GM23338 (cell line): Measurements from ENCODE around the gene RNF4. TPM values are rescaled to one million over a fixed set of nuclear protein-coding genes. Genes with fewer than 3 reads are reported as not detected.
"Not testable (repeated sequence)": the region's sequence is repeated elsewhere in the genome, so short reads cannot be mapped to it uniquely, and the experiment has no call there.

Experiments
- ATAC-seq: fragments of 200-7000 bp; cut with Tn5 transposase; 3 replicates; pipeline ENCODE4 v1.9.1; 2020
- DNase-seq: peaks from one replicate; pipeline ENCODE4 v3.0.0-alpha.2; 2015; ENCODE audit warnings: low spot score
- H2AFZ ChIP-seq: fragments of 200-600 bp; sonication (generic); 2 replicates; pipeline ENCODE4 v1.8.0; 2016; ENCODE audit warnings: antibody characterized with exemption, mild to moderate bottlenecking, moderate library complexity
- H3F3A ChIP-seq: fragments of 200-600 bp; sonication (generic); replicated peaks from 2 replicates; pipeline ENCODE4 v1.8.0; 2017; ENCODE audit warnings: antibody characterized with exemption, mixed run types, low read depth
- H3K27ac ChIP-seq: fragments of 200-600 bp; sonication (generic); 2 replicates; pipeline ENCODE4 v1.6.1; 2016; ENCODE audit warnings: low read depth
- H3K27me3 ChIP-seq: fragments of 200-600 bp; sonication (generic); 2 replicates; pipeline ENCODE4 v1.8.0; 2016; ENCODE audit warnings: mild to moderate bottlenecking, mixed run types, moderate library complexity; ENCODE audit not compliant: insufficient read depth
- H3K36me3 ChIP-seq: fragments of 200-600 bp; sonication (generic); 2 replicates; pipeline ENCODE4 v1.8.0; 2016; ENCODE audit warnings: mild to moderate bottlenecking; ENCODE audit not compliant: insufficient read depth
- H3K4me1 ChIP-seq: fragments of 200-600 bp; sonication (generic); 2 replicates; pipeline ENCODE4 v1.8.0; 2016; ENCODE audit warnings: mild to moderate bottlenecking, moderate library complexity; ENCODE audit not compliant: insufficient read depth
- H3K4me2 ChIP-seq: fragments of 200-600 bp; sonication (generic); 2 replicates; pipeline ENCODE4 v1.7.1; 2017; ENCODE audit warnings: mixed run types
- H3K4me3 ChIP-seq: fragments of 200-600 bp; sonication (generic); 2 replicates; pipeline ENCODE4 v1.6.1; 2016; ENCODE audit warnings: mixed run types
- H3K79me2 ChIP-seq: fragments of 200-600 bp; sonication (generic); replicated peaks from 2 replicates; pipeline ENCODE4 v1.8.0; 2017; ENCODE audit warnings: mild to moderate bottlenecking; ENCODE audit not compliant: insufficient read depth
- H3K9me2 ChIP-seq: fragments of 200-600 bp; sonication (generic); 2 replicates; pipeline ENCODE4 v1.8.0; 2017; ENCODE audit not compliant: insufficient read depth
- H4K20me1 ChIP-seq: fragments of 200-600 bp; sonication (generic); replicated peaks from 2 replicates; pipeline ENCODE4 v1.8.0; 2017; ENCODE audit warnings: mild to moderate bottlenecking; ENCODE audit not compliant: insufficient read depth
- H3K27ac Mint-ChIP-seq: 2 replicates; pipeline ENCODE4 v1.8.0; 2020; ENCODE audit warnings: inconsistent platforms, mild to moderate bottlenecking, moderate library complexity, mixed read lengths
- H3K27me3 Mint-ChIP-seq: 3 replicates; pipeline ENCODE4 v1.8.0; 2022; ENCODE audit warnings: low read depth, mild to moderate bottlenecking, moderate library complexity, mixed read lengths, inconsistent platforms; ENCODE audit not compliant: insufficient read depth, poor library complexity
- H3K36me3 Mint-ChIP-seq: 3 replicates; pipeline ENCODE4 v1.8.0; 2021; ENCODE audit warnings: low read depth, mild to moderate bottlenecking, inconsistent platforms, moderate library complexity, mixed read lengths
- H3K4me1 Mint-ChIP-seq: 3 replicates; pipeline ENCODE4 v1.8.0; 2020; ENCODE audit warnings: mild to moderate bottlenecking, inconsistent platforms, mixed read lengths
- H3K4me3 Mint-ChIP-seq: 3 replicates; pipeline ENCODE4 v1.8.0; 2021; ENCODE audit warnings: moderate library complexity, mild to moderate bottlenecking, inconsistent platforms, mixed read lengths
- H3K9me3 Mint-ChIP-seq: 3 replicates; pipeline ENCODE4 v1.8.0; 2020; ENCODE audit warnings: moderate library complexity, mild to moderate bottlenecking, inconsistent platforms, mixed read lengths
- CREB1 ChIP-seq: fragments of 250-450 bp; sonication (Bioruptor Pico); IDR thresholded peaks from 2 replicates; pipeline ENCODE4 v1.5.0; 2020; ENCODE audit warnings: low read depth, mild to moderate bottlenecking, moderate library complexity
- CTCF ChIP-seq, 2 experiments: fragments of 200-600 bp in 1 of 2; sonication (generic) in 1 of 2; conservative IDR thresholded peaks; 2 replicates each; pipeline versions ENCODE4 v1.5.1 to v1.6.1; 2016 to 2017; ENCODE audit warnings: antibody characterized with exemption in 2 of 2, low read depth in 2 of 2, mild to moderate bottlenecking in 2 of 2, moderate library complexity in 1 of 2
- ETS1 ChIP-seq: IDR thresholded peaks from 2 replicates; pipeline ENCODE4 v1.6.1; 2016; ENCODE audit warnings: antibody characterized with exemption
- EZH2phosphoT487 ChIP-seq: fragments of 200-600 bp; sonication (generic); IDR thresholded peaks from one replicate; pipeline ENCODE4 v1.8.1; 2018; ENCODE audit warnings: antibody characterized with exemption; ENCODE audit not compliant: unreplicated experiment
- JUNB ChIP-seq: IDR thresholded peaks from one replicate; pipeline ENCODE4 v1.6.1; 2016; ENCODE audit warnings: antibody characterized with exemption; ENCODE audit not compliant: unreplicated experiment
- STAT1 ChIP-seq: IDR thresholded peaks from one replicate; pipeline ENCODE4 v1.6.1; 2016; ENCODE audit warnings: antibody characterized with exemption; ENCODE audit not compliant: unreplicated experiment
- ZNF114 ChIP-seq: fragments of 250-450 bp; sonication (Bioruptor Pico); IDR thresholded peaks from 2 replicates; pipeline ENCODE4 v1.5.0; 2020; ENCODE audit warnings: mild to moderate bottlenecking, moderate library complexity
- ZNF331 ChIP-seq: fragments of 250-450 bp; sonication (Bioruptor Pico); IDR thresholded peaks from 2 replicates; pipeline ENCODE4 v1.5.0; 2020; ENCODE audit warnings: low read depth, mild to moderate bottlenecking, moderate library complexity
- ZNF462 ChIP-seq: fragments of 250-450 bp; sonication (Bioruptor Pico); IDR thresholded peaks from 2 replicates; pipeline ENCODE4 v1.5.0; 2020; ENCODE audit warnings: mild to moderate bottlenecking, moderate library complexity
- polyA plus RNA-seq: library from polyadenylated mRNA; unstranded; fragments of >200 nt; fragmentation: Nextera tagmentation; extraction: Ambion mirVana; gene quantifications from 2 replicates; pipeline ENCODE4 v1.2.1, GENCODE V29; 2016
- total RNA-seq: library from RNA; depleted of rRNA; stranded (reverse); fragments of >200 nt; shearing (Covaris generic); gene quantifications from 2 replicates; pipeline ENCODE4 v1.2.3, GENCODE V29; 2014

RNF4 gene
- total and polyA plus RNA-seq, 2 experiments from 2014 or later = 47.7 to 77.2 TPM

- H3K4me3 Mint-ChIP-seq, H3K36me3 ChIP-seq, H3K9me2 ChIP-seq, H3K27me3 ChIP-seq, DNase-seq, H2AFZ ChIP-seq, H3K27ac Mint-ChIP-seq, ATAC-seq, H3K4me1 Mint-ChIP-seq, H3K4me1 ChIP-seq, H3F3A ChIP-seq, H3K9me3 Mint-ChIP-seq, H3K4me2 ChIP-seq, H3K4me3 ChIP-seq, H3K27ac ChIP-seq: not testable (repeated sequence)
- Mint-ChIP-seq H3K27me3 (peaks cover 11% of the 10 kb centered on the region), H3K36me3 (peaks cover 11% of the 10 kb centered on the region; the same call in 1 of the 3 replicates)
- Histone ChIP-seq H4K20me1 (peaks cover 65% of the 10 kb centered on the region), H3K79me2 (peaks cover 100% of the 10 kb centered on the region)
Observed at GRCh38 chr4:2543580-2544191, 74.8 kb downstream of the RNF4 start.

GRCh38 chr4:2545321-2546013, 76.6 kb downstream of the RNF4 start:
- Histone ChIP-seq H3K79me2 (peaks cover 100% of the 10 kb centered on the region), H3K4me3 (no peak overlapping the region), H3K27me3 (no peaks in the 10 kb centered on the region), H3K4me2 (no peak overlapping the region), H3F3A (0 out of 2 replicates have a peak, but pooled peaks cover 3% of the 10 kb centered on the region), H4K20me1 (peaks cover 55% of the 10 kb centered on the region), H3K27ac (no peak overlapping the region), H3K36me3 (no peaks in the 10 kb centered on the region), H3K9me2 (no peaks in the 10 kb centered on the region), H3K4me1 (no peaks in the 10 kb centered on the region), H2AFZ (no peak overlapping the region)
- ATAC-seq (no peak), DNase-seq (no peak)
- Mint-ChIP-seq H3K36me3 (0 out of 3 replicates have a peak, but pooled peaks cover 3% of the 10 kb centered on the region), H3K4me3 (no peak overlapping the region), H3K27me3 (peaks cover 10% of the 10 kb centered on the region), H3K4me1 (no peaks in the 10 kb centered on the region), H3K27ac (no peak overlapping the region), H3K9me3 (no peaks in the 10 kb centered on the region)
- TF ChIP-seq ETS1 (no peak), ZNF114 (no peak), ZNF462 (CRISPR knock-in tag) (no peak), ZNF331 (CRISPR knock-in tag) (no peak), CTCF (conservative IDR thresholded peaks at IDR 0.05; ENCODE audit: low read depth in 2 of 2) (no peak), CREB1 (no peak), STAT1 (no peak), EZH2phosphoT487 (no peak), JUNB (no peak)
